ENCODE measurements around the gene PLIN1.
A peak's percentile ranks its signal among the peaks of the same experiment; 100 is the strongest.

PLIN1 gene

GRCh38 chr15:89649013-89649625 lies 30.0 kb downstream of the PLIN1 start:
- WGBS (ENCODE audit: extremely low coverage, insufficient coverage, insufficient read length): no CpG with 5 or more reads among the region's 37 CpGs
- H3K9ac ChIP-seq (ENCODE audit: low read length): no peak overlapping the region

GRCh38 chr15:89648106-89649012 lies 30.8 kb downstream of the PLIN1 start:
- Histone ChIP-seq H3K79me1 (ENCODE audit: low read length) (no peaks in the 10 kb centered on the region), H3K9ac (ENCODE audit: low read length) (no peak overlapping the region), H3K9me3 (ENCODE audit: insufficient read depth, low read depth, low read length) (no peaks in the 10 kb centered on the region), H2BK12ac (ENCODE audit: low read length) (no peak overlapping the region), H3K23ac (ENCODE audit: low read length) (no peak overlapping the region), H4K8ac (ENCODE audit: low read depth, low read length) (no peak overlapping the region), H3K4me2 (ENCODE audit: low read length) (no peak overlapping the region), H2AK5ac (ENCODE audit: low read length) (no peak overlapping the region), H3K14ac (ENCODE audit: low read length) (no peak overlapping the region), H3K18ac (ENCODE audit: low read length) (no peak overlapping the region), H4K91ac (ENCODE audit: low read depth, low read length) (no peak overlapping the region), H3K27me3 (ENCODE audit: insufficient read depth, low read length) (no peaks in the 10 kb centered on the region), H3K4me1 (ENCODE audit: control insufficient read depth in 1 of 2, insufficient read depth in 2 of 2, low read length in 2 of 2) (no peaks in the 10 kb centered on the region), H3K79me2 (ENCODE audit: control insufficient read depth, insufficient read depth, low read length, poor library complexity) (no peaks in the 10 kb centered on the region), H3K4ac (ENCODE audit: low read depth, low read length) (no peak overlapping the region), H3K27ac (ENCODE audit: low read depth, low read length) (no peak overlapping the region), H3K36me3 (ENCODE audit: control insufficient read depth in 1 of 2, insufficient read depth in 2 of 2, low read length in 2 of 2) (peaks cover 27 to 28% of the 10 kb centered on the region in 2 experiments), H2BK120ac (ENCODE audit: insufficient read depth, low read length, poor library complexity) (no peak overlapping the region), H3K4me3 (ENCODE audit: low read depth, low read length) (peak overlapping the region; percentile 35), H2BK5ac (ENCODE audit: low read depth, low read length, poor library complexity) (no peak overlapping the region), H2AFZ (ENCODE audit: insufficient read depth, low read length, poor library complexity) (no peak overlapping the region), H4K12ac (ENCODE audit: low read depth, low read length) (no peak overlapping the region)
- peak in 1 of 2 donors; percentile 32 for DNase-seq
- WGBS (ENCODE audit: extremely low coverage, insufficient coverage, insufficient read length): no CpG with 5 or more reads among the region's 102 CpGs

More at GRCh38 chr15:89649013-89649625, 30.0 kb downstream of the PLIN1 start:
- H3K79me2 ChIP-seq (ENCODE audit: control insufficient read depth, insufficient read depth, low read length, poor library complexity): no peaks in the 10 kb centered on the region
- no peaks in the 10 kb centered on the region for H3K4me1 ChIP-seq (ENCODE audit: control insufficient read depth in 1 of 2, insufficient read depth in 2 of 2, low read length in 2 of 2)
- no peak overlapping the region for H3K14ac ChIP-seq (ENCODE audit: low read length)
- DNase-seq: no peak
- H3K4me2 ChIP-seq (ENCODE audit: low read length): no peak overlapping the region
- no peak overlapping the region for H3K18ac ChIP-seq (ENCODE audit: low read length)
- no peak overlapping the region for H2BK12ac ChIP-seq (ENCODE audit: low read length)
- H2AK5ac ChIP-seq (ENCODE audit: low read length): no peak overlapping the region
- no peak overlapping the region for H4K8ac ChIP-seq (ENCODE audit: low read depth, low read length)
- peaks cover 27% of the 10 kb centered on the region in 2 experiments for H3K36me3 ChIP-seq (ENCODE audit: control insufficient read depth in 1 of 2, insufficient read depth in 2 of 2, low read length in 2 of 2)
- H4K91ac ChIP-seq (ENCODE audit: low read depth, low read length): no peak overlapping the region
- H3K23ac ChIP-seq (ENCODE audit: low read length): no peak overlapping the region
- H2BK5ac ChIP-seq (ENCODE audit: low read depth, low read length, poor library complexity): no peak overlapping the region
- no peaks in the 10 kb centered on the region for H3K9me3 ChIP-seq (ENCODE audit: insufficient read depth, low read depth, low read length)
- no peak overlapping the region for H2BK120ac ChIP-seq (ENCODE audit: insufficient read depth, low read length, poor library complexity)
- H3K4ac ChIP-seq (ENCODE audit: low read depth, low read length): no peak overlapping the region
- H3K79me1 ChIP-seq (ENCODE audit: low read length): no peaks in the 10 kb centered on the region
- H3K27ac ChIP-seq (ENCODE audit: low read depth, low read length): no peak overlapping the region
- no peak overlapping the region for H2AFZ ChIP-seq (ENCODE audit: insufficient read depth, low read length, poor library complexity)
- no peak overlapping the region for H3K4me3 ChIP-seq (ENCODE audit: low read depth, low read length)
- no peaks in the 10 kb centered on the region for H3K27me3 ChIP-seq (ENCODE audit: insufficient read depth, low read length)
- H4K12ac ChIP-seq (ENCODE audit: low read depth, low read length): no peak overlapping the region

DNA sequence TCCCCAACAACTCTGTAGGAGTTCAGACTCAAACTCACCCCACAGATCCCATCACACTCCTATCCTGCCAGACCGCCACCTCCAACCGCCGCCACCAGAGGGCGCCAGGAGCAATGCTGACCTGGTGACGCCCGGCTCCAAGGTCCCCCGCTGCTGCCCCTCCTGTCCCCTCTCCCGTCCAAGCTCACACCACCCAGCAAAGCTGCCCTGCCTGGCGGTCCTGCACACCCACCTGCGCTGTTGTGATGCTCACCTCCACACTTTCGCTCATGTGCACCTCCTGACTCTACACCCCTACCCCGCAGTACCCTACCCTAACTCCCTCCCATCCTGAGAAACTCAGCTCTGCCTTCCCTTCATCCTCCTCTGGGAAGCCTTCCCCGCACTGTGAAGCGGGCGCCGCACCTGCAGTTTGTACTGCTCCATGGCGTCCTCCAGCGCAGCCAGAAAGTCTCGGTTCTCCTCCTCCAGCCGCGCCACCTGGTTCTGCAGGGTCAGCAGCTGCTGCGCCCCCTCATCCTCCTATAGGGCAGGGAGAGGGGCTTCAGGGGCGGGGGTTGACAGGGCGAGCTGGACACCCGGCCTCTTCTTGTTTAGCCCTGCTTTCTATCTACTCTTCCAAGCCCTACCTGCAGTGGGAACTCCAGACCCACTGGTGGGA lies 31.8 kb downstream of the PLIN1 start:
- no peak overlapping the region for H2BK120ac ChIP-seq (ENCODE audit: insufficient read depth, low read length, poor library complexity)
- no peaks in the 10 kb centered on the region for H3K9me3 ChIP-seq (ENCODE audit: insufficient read depth, low read depth, low read length)
- H3K27me3 ChIP-seq (ENCODE audit: insufficient read depth, low read length): no peaks in the 10 kb centered on the region
- H3K79me2 ChIP-seq (ENCODE audit: control insufficient read depth, insufficient read depth, low read length, poor library complexity): no peaks in the 10 kb centered on the region
- no peak overlapping the region for H2BK5ac ChIP-seq (ENCODE audit: low read depth, low read length, poor library complexity)
- H3K23ac ChIP-seq (ENCODE audit: low read length): no peak overlapping the region
- no peak overlapping the region for H2AFZ ChIP-seq (ENCODE audit: insufficient read depth, low read length, poor library complexity)
- H4K12ac ChIP-seq (ENCODE audit: low read depth, low read length): no peak overlapping the region
- H3K18ac ChIP-seq (ENCODE audit: low read length): no peak overlapping the region
- H3K4me1 ChIP-seq (ENCODE audit: control insufficient read depth in 1 of 2, insufficient read depth in 2 of 2, low read length in 2 of 2): no peaks in the 10 kb centered on the region
- H3K27ac ChIP-seq (ENCODE audit: low read depth, low read length): no peak overlapping the region
- H4K91ac ChIP-seq (ENCODE audit: low read depth, low read length): no peak overlapping the region
- no peak overlapping the region for H3K9ac ChIP-seq (ENCODE audit: low read length)
- peak; percentile 40 to 78 for DNase-seq
- H3K14ac ChIP-seq (ENCODE audit: low read length): no peak overlapping the region
- H4K8ac ChIP-seq (ENCODE audit: low read depth, low read length): no peak overlapping the region
- no peaks in the 10 kb centered on the region for H3K79me1 ChIP-seq (ENCODE audit: low read length)
- H2AK5ac ChIP-seq (ENCODE audit: low read length): no peak overlapping the region
- no peak overlapping the region for H3K4me2 ChIP-seq (ENCODE audit: low read length)
- H3K4ac ChIP-seq (ENCODE audit: low read depth, low read length): no peak overlapping the region
- no peak overlapping the region for H2BK12ac ChIP-seq (ENCODE audit: low read length)
- H3K36me3 ChIP-seq (ENCODE audit: control insufficient read depth in 1 of 2, insufficient read depth in 2 of 2, low read length in 2 of 2): peaks cover 25 to 28% of the 10 kb centered on the region in 2 experiments
- no peak overlapping the region for H3K4me3 ChIP-seq (ENCODE audit: low read depth, low read length)
- WGBS (ENCODE audit: extremely low coverage, insufficient coverage, insufficient read length): no CpG with 5 or more reads among the region's 25 CpGs

GRCh38 chr15:89646416-89647141 lies 32.6 kb downstream of the PLIN1 start:
- H3K14ac ChIP-seq (ENCODE audit: low read length): no peak overlapping the region
- H3K4me2 ChIP-seq (ENCODE audit: low read length): no peak overlapping the region
- H2BK120ac ChIP-seq (ENCODE audit: insufficient read depth, low read length, poor library complexity): no peak overlapping the region
- no peak overlapping the region for H4K8ac ChIP-seq (ENCODE audit: low read depth, low read length)
- DNase-seq: no peak
- no peaks in the 10 kb centered on the region for H3K79me1 ChIP-seq (ENCODE audit: low read length)
- no peaks in the 10 kb centered on the region for H3K79me2 ChIP-seq (ENCODE audit: control insufficient read depth, insufficient read depth, low read length, poor library complexity)
- peaks cover 30 to 35% of the 10 kb centered on the region in 2 experiments for H3K36me3 ChIP-seq (ENCODE audit: control insufficient read depth in 1 of 2, insufficient read depth in 2 of 2, low read length in 2 of 2)
- H2AFZ ChIP-seq (ENCODE audit: insufficient read depth, low read length, poor library complexity): no peak overlapping the region
- WGBS (ENCODE audit: extremely low coverage, insufficient coverage, insufficient read length): no CpG with 5 or more reads among the region's 22 CpGs
- H4K91ac ChIP-seq (ENCODE audit: low read depth, low read length): no peak overlapping the region
- no peak overlapping the region for H3K23ac ChIP-seq (ENCODE audit: low read length)
- H2BK12ac ChIP-seq (ENCODE audit: low read length): no peak overlapping the region
- H4K12ac ChIP-seq (ENCODE audit: low read depth, low read length): no peak overlapping the region
- no peaks in the 10 kb centered on the region for H3K4me1 ChIP-seq (ENCODE audit: control insufficient read depth in 1 of 2, insufficient read depth in 2 of 2, low read length in 2 of 2)
- no peak overlapping the region for H3K9ac ChIP-seq (ENCODE audit: low read length)
- no peak overlapping the region for H3K4ac ChIP-seq (ENCODE audit: low read depth, low read length)
- no peak overlapping the region for H3K18ac ChIP-seq (ENCODE audit: low read length)
- H3K4me3 ChIP-seq (ENCODE audit: low read depth, low read length): no peak overlapping the region
- peaks cover 3% of the 10 kb centered on the region for H3K9me3 ChIP-seq (ENCODE audit: insufficient read depth, low read depth, low read length)
- H3K27ac ChIP-seq (ENCODE audit: low read depth, low read length): no peak overlapping the region
- no peak overlapping the region for H2AK5ac ChIP-seq (ENCODE audit: low read length)
- H2BK5ac ChIP-seq (ENCODE audit: low read depth, low read length, poor library complexity): no peak overlapping the region
- H3K27me3 ChIP-seq (ENCODE audit: insufficient read depth, low read length): no peaks in the 10 kb centered on the region
